Thymus (tissue), 11 donors: ENCODE results near the gene NUP133. TPM values are rescaled to one million over a fixed set of nuclear protein-coding genes. Genes with fewer than 3 reads are reported as not detected.
"Not testable (repeated sequence)": the region's sequence is repeated elsewhere in the genome, so short reads cannot be mapped to it uniquely, and the experiment has no call there.

Source experiments
- DNase-seq, 9 donors: peaks; one replicate each; pipeline ENCODE4 v3.0.0-alpha.2; 2013; ENCODE audit warnings: low spot score in 9 of 9, low read depth in 6 of 9, missing footprints in 1 of 9
- H3K27ac ChIP-seq, 2 donors: one replicate each; pipeline ENCODE4 v1.5.1; 2013; ENCODE audit warnings: control low read depth in 1 of 2, low read depth in 1 of 2, low read length in 1 of 2, mild to moderate bottlenecking in 1 of 2, moderate library complexity in 1 of 2
- H3K27me3 ChIP-seq, 2 donors: one replicate each; pipeline ENCODE4 v1.5.1; 2013; ENCODE audit warnings: low read length in 1 of 2; ENCODE audit not compliant: control insufficient read depth in 2 of 2, insufficient read depth in 1 of 2
- H3K36me3 ChIP-seq, 2 donors: one replicate each; pipeline ENCODE4 v1.5.1; 2013; ENCODE audit warnings: low read length in 1 of 2, mild to moderate bottlenecking in 1 of 2, moderate library complexity in 1 of 2; ENCODE audit not compliant: control insufficient read depth in 2 of 2, insufficient read depth in 2 of 2
- H3K4me1 ChIP-seq, 2 donors: one replicate each; pipeline ENCODE4 v1.5.1; 2013; ENCODE audit warnings: low read length in 2 of 2; ENCODE audit not compliant: control insufficient read depth in 2 of 2, insufficient read depth in 2 of 2
- H3K4me3 ChIP-seq, 2 donors: one replicate each; pipeline ENCODE4 v1.5.1; 2013; ENCODE audit warnings: low read length in 2 of 2, control low read depth in 1 of 2, mild to moderate bottlenecking in 1 of 2
- H3K9me3 ChIP-seq, 2 donors: one replicate each; pipeline ENCODE4 v1.5.1; 2013; ENCODE audit warnings: low read length in 1 of 2, mild to moderate bottlenecking in 1 of 2; ENCODE audit not compliant: control insufficient read depth in 2 of 2, insufficient read depth in 1 of 2
- WGBS: extraction: QIAGEN DNeasy Blood & Tissue Kit; methylation state at CpG from one replicate; pipeline ENCODE4 v1.1.7; 2013; 5-methylcytosine and 5-hydroxymethylcytosine counted together
- polyA plus RNA-seq: library from polyadenylated mRNA; stranded (reverse); fragments of 200-250 nt; gene quantifications from one replicate; pipeline ENCODE4 v1.2.3, GENCODE V29; 2013
- total RNA-seq: library from RNA; stranded (reverse); fragments of 120-200 nt; gene quantifications from one replicate; pipeline ENCODE4 v1.2.4, GENCODE V29; 2013
- donor health status: healthy.

NUP133 gene
- total and polyA plus RNA-seq, 2 donors = 38.5 to 39.4 TPM

- Histone ChIP-seq H3K27me3 (peaks cover 18 to 56% of the 10 kb centered on the region in 2 donors), H3K27ac (no peak overlapping the region), H3K9me3 (no peaks in the 10 kb centered on the region), H3K4me1 (no peaks in the 10 kb centered on the region), H3K4me3 (no peak overlapping the region), H3K36me3 (no peaks in the 10 kb centered on the region)
- DNase-seq = no peak
- WGBS = 96% methylated on average over 2 of the region's 2 CpGs
These were observed 82.5 kb downstream of the NUP133 start for GRCh38 chr1:229425564-229426159.

- no peak overlapping the region for H3K4me3 ChIP-seq
- no peaks in the 10 kb centered on the region for H3K4me1 ChIP-seq
- DNase-seq = no peak
- H3K9me3 ChIP-seq = no peaks in the 10 kb centered on the region
- peaks cover 0 to 16% of the 10 kb centered on the region in 2 donors for H3K27me3 ChIP-seq
- WGBS = 81% methylated on average over 7 of the region's 7 CpGs
- no peaks in the 10 kb centered on the region for H3K36me3 ChIP-seq
- no peak overlapping the region for H3K27ac ChIP-seq
These were observed 87.4 kb downstream of the NUP133 start for GRCh38 chr1:229420765-229421164.

GRCh38 chr1:229420224-229420623 lies 87.9 kb downstream of the NUP133 start:
- 95% methylated on average over 11 of the region's 11 CpGs for WGBS
- Histone ChIP-seq H3K4me3 (no peak overlapping the region), H3K9me3 (no peaks in the 10 kb centered on the region), H3K27ac (no peak overlapping the region), H3K4me1 (no peaks in the 10 kb centered on the region), H3K36me3 (no peaks in the 10 kb centered on the region), H3K27me3 (peaks cover 0 to 13% of the 10 kb centered on the region in 2 donors)
- no peak for DNase-seq

- not testable (repeated sequence) for DNase-seq, H3K4me3 ChIP-seq, H3K4me1 ChIP-seq, H3K27ac ChIP-seq, H3K36me3 ChIP-seq, H3K9me3 ChIP-seq
- 94% methylated on average over 6 of the region's 6 CpGs for WGBS
- H3K27me3 ChIP-seq = peaks cover 0 to 17% of the 10 kb centered on the region in 2 donors
These were observed 89.6 kb downstream of the NUP133 start for GRCh38 chr1:229418586-229418985.

GRCh38 chr1:229412810-229413209 lies 95.3 kb downstream of the NUP133 start:
- not testable (repeated sequence) for H3K9me3 ChIP-seq, H3K4me3 ChIP-seq, H3K36me3 ChIP-seq, DNase-seq, H3K27ac ChIP-seq
- H3K27me3 ChIP-seq = peaks cover 13 to 55% of the 10 kb centered on the region in 2 donors
- WGBS = 94% methylated on average over 5 of the region's 5 CpGs
- peaks cover 0 to 14% of the 10 kb centered on the region in 2 donors for H3K4me1 ChIP-seq

GRCh38 chr1:229412056-229412455 lies 96.1 kb downstream of the NUP133 start:
- no peak for DNase-seq
- H3K9me3 ChIP-seq = peaks cover 0 to 8% of the 10 kb centered on the region in 2 donors
- H3K4me3 ChIP-seq = no peak overlapping the region
- 89% methylated on average over 7 of the region's 7 CpGs for WGBS
- no peaks in the 10 kb centered on the region for H3K36me3 ChIP-seq
- peaks cover 21 to 62% of the 10 kb centered on the region in 2 donors for H3K27me3 ChIP-seq
- peaks cover 0 to 21% of the 10 kb centered on the region in 2 donors for H3K4me1 ChIP-seq
- H3K27ac ChIP-seq = no peak overlapping the region

GRCh38 chr1:229411434-229412055 lies 96.6 kb downstream of the NUP133 start:
- Histone ChIP-seq H3K4me1 (peaks cover 0 to 23% of the 10 kb centered on the region in 2 donors), H3K27me3 (peaks cover 26 to 67% of the 10 kb centered on the region in 2 donors)
- WGBS = 64% methylated on average over 11 of the region's 11 CpGs

GRCh38 chr1:229410692-229411433 lies 97.3 kb downstream of the NUP133 start:
- H3K4me3 ChIP-seq = no peak overlapping the region
- peaks cover 30 to 74% of the 10 kb centered on the region in 2 donors for H3K27me3 ChIP-seq
- H3K9me3 ChIP-seq = peaks cover 0 to 10% of the 10 kb centered on the region in 2 donors
- peaks cover 0 to 23% of the 10 kb centered on the region in 2 donors for H3K4me1 ChIP-seq
- 39% methylated on average over 14 of the region's 14 CpGs for WGBS
- no peak overlapping the region for H3K27ac ChIP-seq
- H3K36me3 ChIP-seq = no peaks in the 10 kb centered on the region
- no peak for DNase-seq

More at GRCh38 chr1:229411434-229412055, 96.6 kb downstream of the NUP133 start:
- Histone ChIP-seq H3K36me3 (no peaks in the 10 kb centered on the region), H3K4me3 (no peak overlapping the region), H3K9me3 (peaks cover 0 to 10% of the 10 kb centered on the region in 2 donors), H3K27ac (no peak overlapping the region)
- DNase-seq = no peak

GRCh38 chr1:229410370-229410691 lies 97.8 kb downstream of the NUP133 start:
- Histone ChIP-seq H3K27ac (no peak overlapping the region), H3K9me3 (peaks cover 0 to 10% of the 10 kb centered on the region in 2 donors), H3K4me1 (peaks cover 0 to 23% of the 10 kb centered on the region in 2 donors), H3K4me3 (no peak overlapping the region), H3K36me3 (no peaks in the 10 kb centered on the region), H3K27me3 (peaks cover 30 to 79% of the 10 kb centered on the region in 2 donors)
- DNase-seq = no peak
- 19% methylated on average over 9 of the region's 9 CpGs for WGBS
